HG03045 (cell line): ENCODE data around the gene TTC33.
"Not testable (repeated sequence)": the region's sequence is repeated elsewhere in the genome, so short reads cannot be mapped to it uniquely, and the experiment has no call there.

Experiments
- ATAC-seq: cut with Tn5 transposase; IDR thresholded peaks from one replicate; pipeline ENCODE4 v1.9.1; 2021; ENCODE audit warnings: mild to moderate bottlenecking, moderate library complexity; ENCODE audit not compliant: unreplicated experiment

TTC33 gene

DNA sequence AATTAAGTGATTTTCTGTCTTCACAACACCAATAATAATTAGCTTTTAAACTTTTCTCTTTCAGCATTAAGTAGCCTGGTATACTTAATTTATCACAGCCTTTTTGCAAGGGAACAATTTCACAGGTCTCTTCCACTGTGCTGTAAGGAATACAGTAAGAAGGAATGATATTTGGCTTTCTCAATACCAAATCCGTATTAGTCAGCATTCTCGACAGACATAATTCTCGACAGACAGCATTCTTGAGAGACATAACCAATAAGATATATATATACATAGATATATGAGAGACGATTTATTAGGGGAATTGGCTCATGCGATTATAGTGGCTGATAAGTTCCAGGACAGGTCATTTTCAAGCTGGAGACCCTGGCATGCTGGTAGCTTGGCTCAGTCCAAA is 24.4 kb upstream of the TTC33 start:
- no peak for ATAC-seq

DNA sequence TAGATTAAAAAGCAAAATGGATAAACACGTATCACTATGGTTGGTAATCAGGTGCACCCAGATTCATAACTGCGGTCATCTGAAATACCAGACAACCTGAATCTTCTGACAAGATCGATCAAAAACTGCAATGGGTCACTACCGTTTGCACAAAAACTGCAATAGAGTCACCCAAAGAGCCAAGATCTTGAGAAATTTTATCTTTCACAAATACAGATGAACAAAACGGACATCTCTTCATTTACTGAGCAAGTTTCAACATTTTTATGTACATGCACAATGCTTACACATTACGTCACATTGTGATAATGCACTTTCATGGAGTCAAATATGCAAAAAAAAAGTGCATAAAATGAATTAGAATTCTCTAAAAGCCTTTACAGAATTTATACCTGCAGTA is 23.8 kb upstream of the TTC33 start:
- ATAC-seq = no peak

DNA sequence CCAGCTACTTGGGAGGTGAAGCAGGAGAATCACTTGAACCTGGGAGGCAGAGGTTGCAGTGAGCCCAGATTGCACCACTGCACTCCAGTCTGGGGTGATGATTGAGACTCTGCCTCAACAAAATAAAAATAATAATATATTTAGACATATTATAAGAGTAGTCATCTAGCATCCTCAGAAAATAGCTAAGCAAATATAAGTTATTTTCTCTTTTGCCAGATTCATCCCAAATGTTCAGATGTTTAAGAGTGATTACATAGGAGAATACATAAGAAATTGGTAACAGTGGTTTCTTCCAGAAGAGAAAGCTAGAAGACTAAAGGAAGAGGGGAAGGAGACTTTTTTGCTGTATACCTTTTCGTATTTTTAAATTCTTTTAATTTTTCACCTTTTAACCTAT is 22.4 kb upstream of the TTC33 start:
- ATAC-seq = no peak

DNA sequence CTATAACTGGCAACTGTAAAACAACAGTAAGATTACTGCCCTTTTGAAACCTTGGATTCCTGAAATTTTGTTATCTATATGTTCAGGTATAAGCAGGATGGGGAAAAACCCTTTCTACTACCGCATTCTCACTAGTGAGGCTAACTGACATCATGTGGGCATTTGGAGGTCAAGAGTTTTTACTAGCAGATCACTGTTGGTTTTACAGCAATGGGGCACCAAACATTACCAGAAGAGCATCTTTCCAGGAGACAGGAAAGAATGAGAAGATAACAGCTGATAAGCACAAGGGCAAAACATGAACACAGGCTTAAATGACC is 20.9 kb upstream of the TTC33 start:
- ATAC-seq = no peak

DNA sequence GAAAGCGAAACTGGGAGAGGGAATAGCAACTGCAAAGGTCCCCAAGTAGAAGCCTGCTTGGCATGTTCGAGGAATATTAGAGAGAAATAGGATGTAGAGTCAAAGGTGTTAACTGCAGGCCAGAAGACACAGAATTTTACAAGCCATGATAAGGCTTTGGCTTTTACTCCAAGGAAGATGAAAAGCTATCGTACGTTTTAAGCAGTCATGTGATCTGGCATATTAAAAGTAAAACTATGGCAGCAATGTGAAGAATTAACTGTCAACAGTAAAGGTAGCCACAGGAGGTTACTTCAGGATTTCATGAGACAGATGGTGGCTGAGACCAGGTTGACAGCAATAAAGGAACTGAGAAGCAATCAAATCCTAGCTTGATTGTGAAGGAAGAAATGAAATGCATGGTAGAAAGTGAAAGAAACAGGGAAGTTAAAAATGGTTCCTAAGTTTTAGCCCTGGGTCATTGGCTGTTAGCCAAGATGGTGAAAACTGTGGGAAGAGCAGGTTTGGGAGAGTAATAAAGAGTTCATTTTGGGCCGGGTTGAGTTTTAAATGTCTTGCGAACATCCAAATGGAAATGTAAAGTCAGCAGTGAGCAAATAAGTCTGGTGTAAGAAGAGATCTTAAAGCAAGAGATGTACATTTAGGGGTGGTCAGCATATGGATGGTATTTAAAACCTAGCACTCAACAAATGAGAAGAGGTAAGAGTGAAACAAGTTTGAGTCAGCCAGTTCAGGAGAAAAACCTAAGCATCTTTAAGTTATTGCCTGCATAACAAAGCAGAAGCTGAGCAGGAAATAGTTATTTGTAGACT is 20.3 kb upstream of the TTC33 start:
- no peak for ATAC-seq

DNA sequence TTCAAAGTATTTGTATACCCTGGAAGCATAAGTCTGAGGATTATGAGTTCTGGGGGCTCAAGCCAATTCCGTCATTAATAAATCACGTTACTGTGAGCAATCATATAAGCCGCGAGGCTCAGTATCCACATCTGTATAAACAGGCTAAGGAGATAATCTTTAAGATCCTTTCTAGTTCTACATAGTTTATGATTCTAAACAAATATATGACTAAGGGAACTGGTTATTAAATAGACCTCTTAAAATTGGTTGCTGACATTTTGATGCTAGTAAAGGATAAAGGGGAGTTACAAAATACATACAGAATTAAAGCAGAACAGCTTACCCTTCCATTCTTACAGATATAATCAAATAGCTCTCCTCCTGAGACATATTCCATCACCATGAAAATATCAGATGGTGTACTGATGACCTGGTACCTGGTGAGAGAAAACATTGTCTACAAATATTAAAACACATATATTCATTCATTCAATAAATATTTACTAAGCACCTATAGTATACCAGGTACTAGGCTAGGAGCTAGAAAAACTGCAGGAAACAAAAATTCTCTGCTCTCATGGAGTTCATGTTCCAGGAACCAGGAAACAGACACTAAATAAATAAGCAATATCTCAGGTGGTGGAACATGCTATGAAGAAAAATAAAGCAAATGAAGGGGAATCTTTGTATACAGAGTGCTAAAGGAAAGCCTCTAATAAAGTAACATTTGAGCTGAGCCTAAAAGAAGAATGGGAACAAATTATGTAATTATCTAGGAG is 19.5 kb upstream of the TTC33 start:
- ATAC-seq = no peak

DNA sequence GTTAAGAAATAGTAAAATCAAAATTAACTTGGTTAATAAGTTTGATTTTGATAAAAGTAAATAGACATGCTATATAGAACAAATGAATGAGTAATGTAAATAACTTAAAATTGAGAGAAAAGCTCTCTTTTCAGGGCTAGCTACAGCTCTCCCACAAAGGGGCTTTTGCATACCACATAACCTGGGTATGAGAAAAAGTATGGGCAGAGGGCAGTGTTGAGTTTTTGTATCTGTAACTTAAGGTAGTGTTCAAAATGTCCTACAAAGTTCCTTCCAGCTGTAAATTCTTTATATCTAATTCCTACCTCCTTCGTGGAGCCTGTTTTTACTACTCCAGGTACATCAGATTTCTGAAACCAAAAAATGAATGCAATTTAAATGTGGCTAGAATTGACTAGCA is 18.9 kb upstream of the TTC33 start:
- ATAC-seq = no peak

DNA sequence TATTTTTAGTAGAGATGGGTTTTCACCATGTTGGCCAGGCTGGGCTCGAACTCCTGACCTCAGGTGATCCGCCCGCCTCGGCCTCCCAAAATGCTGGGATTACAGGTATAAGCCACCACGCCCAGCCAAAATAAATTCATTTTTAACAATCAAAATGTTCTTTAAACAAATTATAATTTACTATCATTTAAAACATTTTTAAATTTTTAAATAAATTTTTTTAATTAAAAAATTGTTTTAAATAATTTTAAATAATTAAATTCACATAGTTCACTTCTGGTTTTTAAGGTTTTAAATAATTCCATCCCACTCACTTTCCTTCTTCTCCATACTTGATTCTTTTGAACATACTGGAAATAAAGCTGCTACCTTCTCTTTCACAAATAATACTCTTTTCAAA is 15.0 kb upstream of the TTC33 start:
- ATAC-seq = no peak

DNA sequence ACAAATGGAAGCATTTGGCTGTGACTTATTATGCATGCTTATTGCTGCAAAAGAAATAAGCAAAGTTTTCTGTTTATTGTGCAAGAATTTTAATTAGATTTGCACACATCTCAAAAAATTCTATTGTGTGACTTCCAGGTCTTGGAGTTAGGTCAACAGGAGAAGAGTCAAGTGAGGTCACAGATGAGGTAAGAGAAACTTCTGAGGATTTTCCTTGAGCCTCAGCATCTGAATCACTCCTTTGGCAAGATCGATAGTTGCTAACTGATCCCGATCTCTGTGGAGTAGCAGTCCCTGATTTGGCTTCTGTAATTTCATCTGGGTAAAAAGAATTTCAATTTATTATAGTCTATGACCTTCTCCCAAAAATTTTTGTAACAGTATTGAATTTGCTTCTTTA is 6.9 kb upstream of the TTC33 start:
- ATAC-seq = no peak

DNA sequence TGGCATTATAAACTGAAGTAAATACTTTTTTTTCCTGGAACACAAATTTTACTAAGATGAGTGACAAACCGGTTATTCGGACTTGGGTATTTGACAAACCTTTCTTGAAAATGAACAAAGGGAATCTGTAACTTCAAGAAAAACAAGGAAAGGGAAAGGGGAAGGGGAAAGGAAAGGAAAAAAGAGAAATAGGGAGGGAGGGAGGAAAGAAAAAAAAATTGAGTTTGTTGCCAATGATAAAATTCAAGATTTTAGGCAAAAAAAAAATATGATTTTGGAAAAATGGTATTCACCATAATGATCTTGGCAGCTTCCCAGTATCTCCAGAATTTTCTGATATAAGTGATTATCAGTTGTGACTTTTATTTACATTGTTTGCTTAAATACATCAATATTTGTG is 1.6 kb upstream of the TTC33 start:
- ATAC-seq = no peak

DNA sequence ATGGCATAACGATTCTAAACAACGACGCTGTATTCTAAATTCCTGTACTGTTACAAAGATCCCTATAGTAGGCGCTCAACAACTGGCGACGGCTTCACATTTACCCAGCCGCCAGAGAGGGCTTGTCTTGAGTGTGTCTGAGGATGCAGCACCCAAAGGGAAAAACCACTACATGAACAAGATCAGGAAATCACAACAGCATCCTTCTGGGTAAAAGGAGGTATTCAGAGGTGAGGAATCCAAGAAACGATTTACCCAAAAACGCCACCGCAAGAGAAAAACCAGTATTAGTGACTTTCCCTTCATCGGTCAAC is 711 bp downstream of the TTC33 start:
- peak; percentile 85 for ATAC-seq

DNA sequence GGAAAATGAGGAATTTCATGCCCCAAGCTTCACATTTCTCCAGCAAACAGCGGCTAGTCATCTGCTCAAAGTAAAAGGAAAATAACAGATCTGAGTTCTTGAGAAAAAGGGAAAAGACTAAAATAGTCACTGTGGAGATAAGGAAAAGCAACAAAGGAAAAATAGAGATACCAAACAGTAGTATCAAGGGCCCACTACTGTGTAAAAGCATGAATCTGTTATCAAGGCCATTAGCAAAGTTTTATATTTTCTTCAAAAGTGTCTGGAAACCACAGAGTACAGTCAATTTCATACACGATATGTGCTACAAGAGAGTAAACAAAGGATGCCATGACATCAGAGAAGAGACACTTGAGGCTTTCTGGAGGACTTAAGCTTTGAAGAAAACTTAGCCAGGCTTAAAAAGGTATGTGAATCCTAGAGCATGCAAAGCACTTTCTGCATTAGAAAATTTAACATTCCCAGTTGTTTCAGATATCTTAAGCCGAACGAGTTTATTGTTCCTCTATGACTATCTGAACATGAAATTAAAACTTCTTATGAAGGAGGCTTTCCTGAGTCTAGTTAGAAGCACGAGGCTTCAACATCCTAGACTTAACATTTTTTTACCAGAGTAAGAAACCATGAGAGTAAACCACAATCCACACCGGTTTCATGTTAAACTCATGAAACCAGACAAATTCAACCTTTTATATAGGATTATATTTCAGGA is 1.2 kb downstream of the TTC33 start:
- ATAC-seq = peak; percentile 5

DNA sequence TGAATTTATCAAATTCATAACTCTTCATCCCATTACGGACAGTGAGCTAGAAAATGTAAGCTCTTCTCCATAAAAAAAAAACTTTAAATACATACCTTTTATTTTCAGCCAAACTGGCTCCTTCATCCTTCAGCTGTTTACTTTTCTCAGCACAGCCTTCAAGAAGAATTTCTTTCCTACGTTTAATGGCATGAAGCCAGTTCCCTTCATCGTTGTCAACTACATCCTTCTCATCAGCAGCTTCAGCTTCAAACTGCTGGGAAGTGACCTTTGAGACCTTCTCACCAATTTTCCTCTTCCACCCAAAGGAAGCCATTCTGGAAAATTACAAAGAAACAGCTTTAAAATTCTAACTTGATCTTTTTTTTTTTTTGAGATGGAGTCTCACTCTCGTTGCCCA is 9.1 kb downstream of the TTC33 start:
- no peak for ATAC-seq

DNA sequence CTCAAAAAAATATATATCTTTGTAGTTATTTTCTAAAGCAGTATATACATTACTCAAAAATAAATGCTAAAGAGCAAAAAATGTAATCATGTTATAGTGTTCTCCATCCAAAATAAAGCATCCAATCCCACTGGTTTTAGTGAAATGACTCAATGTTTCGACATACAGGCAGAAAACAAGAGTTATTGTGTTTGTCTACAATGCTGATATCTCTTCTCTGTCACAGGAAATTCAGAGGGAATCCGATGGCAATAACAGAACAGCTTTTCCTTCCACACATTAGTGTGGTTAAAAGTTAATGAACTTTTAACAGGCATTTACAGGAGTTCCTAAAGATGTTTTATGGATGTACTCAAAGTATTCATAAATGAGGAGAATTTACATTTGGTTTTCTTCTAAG is 12.0 kb downstream of the TTC33 start:
- ATAC-seq = no peak

DNA sequence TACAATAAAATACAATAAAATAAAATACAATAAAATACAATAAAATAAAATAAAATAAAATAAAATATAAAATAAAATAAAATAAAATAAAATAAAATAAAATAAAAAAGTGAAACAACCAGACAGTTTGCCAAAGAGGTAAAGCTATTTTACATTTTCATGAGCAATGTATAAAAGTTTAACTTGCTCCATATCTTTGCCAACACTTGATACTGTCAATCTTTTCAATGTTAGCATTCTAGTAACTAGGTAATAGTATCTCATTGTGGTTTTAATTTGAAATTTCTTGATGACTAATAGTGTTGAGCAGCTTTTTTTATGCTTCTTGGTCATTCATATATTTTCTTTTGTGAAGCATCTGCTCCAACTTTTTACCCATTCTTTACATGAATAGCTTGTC is 17.3 kb downstream of the TTC33 start:
- ATAC-seq = no peak

DNA sequence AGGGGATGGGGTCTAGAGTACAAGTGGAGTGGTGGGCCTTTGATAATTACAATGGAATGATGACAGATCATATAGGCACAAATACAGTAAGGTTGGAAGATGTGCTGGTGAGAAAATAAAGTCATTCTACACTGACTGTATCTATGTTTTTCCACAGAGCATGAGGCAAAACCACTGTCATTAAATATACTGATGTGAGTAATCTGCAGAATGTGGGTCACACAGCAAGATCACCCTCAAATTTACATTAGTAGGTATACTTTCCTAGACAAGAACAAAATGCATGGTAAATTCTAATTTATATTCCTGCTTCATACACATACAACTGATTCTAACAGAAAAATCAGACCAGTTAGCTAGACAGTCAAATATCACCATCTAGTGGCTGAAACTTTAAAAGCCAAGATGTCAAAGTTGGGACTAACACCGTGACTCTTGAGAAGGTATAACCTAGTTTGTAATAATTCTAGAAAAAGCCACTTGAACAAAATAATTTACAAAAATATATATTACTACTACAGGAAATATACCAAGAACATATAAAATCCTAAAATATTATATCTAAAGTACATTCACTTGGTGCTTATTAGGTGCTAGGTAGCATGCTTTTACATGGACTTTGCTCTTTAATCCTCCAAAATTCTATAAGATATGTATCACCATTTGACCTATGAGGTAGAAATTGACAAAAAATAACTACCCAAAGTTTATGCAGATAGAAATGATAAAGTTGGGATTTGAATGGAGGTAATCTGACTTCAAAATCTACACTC is 19.5 kb downstream of the TTC33 start:
- no peak for ATAC-seq

DNA sequence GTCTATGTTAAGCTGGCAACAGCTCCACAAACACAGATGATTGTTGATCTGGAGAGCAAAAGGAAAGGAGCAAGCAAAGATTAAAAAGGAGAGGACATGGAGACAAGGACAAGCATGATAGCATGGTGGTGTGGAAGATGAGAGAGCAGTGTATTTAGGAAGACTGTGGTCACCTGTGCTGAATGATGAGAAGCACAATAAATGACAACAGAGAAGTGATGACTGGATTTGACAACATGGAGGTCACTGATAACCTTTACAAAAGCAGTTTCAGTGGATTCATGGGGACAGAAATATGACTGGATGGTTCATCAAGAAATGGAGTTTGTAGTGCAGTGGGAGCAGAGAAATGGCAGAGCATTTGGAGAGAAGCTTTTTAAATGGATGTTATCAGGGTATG is 20.2 kb downstream of the TTC33 start:
- ATAC-seq = no peak

DNA sequence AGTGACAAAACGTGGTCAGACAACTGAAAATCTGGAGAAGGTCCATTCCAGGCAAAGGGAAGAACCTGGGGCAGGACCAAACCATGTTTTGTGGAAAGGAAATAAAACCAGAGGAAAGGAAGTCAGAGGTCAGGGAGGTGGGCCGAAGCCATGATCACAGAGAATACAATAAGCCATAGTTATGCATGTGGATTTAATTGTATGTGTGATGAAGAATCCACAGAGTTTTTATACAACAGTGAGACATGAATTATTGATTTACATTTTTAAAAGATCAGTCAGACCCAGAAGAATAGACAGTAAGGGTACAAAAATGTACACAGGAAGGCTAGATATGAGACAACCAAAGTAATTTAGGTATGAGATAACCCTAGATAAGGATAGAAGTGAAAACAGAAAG is 20.8 kb downstream of the TTC33 start:
- ATAC-seq = no peak

DNA sequence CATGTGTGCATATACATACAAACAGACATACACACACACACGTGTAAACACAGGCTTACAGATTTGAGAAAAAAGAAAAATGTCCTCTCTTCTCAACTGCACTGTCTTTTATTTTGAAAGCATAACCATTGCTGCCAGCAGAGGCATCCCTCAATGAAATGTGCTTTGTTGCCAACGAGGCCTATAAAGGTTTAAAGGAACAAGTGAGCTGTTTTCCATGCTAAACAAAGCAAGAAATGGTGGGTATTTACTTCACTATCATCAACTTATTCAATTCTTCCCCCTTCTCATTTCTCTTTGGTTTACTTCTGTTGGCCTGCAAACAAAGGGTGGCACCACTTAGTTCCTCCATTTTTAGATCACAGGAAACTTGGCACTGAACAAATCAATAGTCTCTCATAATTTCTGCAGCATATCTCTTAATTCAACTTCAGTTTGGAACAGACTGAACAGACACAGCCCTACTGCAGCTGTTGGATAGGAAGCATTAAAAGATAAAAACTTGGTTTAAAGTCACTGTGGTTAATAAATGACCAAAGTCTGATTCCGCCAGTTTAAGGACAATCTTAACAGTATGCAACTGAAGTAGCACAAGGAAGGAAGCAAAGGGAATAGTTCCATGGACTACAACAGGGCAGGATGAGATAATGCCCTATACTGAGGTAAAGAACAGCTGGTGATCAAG is 21.7 kb downstream of the TTC33 start:
- no peak for ATAC-seq

DNA sequence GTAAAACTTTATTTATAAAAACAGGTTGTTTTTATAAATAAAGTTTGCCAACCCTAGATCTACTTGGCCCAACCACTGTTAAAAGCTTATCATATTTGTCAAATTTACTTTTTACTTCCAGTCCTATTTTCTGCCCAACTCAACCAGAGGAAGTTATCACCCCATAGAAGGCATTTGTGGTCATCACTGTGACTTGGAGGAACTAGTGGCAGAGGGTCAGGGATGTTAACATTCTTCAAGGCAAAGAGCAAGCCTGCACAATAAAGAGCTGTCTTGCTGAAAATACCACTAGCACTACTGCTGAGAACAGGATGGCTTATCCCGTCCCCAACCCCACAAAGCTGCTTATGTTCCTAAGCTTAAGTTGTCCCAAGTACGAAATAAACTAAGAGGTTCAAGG is 22.3 kb downstream of the TTC33 start:
- ATAC-seq = no peak

DNA sequence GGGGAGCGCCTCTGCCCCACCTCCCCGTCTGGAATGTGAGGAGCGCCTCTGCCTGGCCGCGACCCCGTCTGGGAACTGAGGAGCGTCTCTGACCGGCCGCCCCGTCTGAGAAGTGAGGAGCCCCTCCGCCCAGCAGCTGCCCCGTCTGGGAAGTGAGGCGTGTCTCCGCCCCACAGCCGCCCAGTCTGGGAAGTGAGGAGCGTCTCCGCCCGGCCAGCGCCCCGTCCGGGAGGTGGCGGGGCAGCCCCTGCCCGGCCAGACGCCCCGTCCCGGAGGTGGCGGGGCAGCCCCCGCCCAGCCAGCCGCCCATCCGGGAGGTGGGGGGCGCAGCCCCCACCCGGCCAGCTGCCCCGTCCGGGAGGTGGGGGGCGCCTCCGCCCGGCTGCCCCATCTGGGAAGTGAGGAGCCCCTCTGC is 33.3 kb downstream of the TTC33 start:
- not testable (repeated sequence) for ATAC-seq
